Chondrocyte (in vitro differentiated cells): Measurements from ENCODE around the gene LARP4B. TPM values are rescaled to one million over a fixed set of nuclear protein-coding genes. Genes with fewer than 3 reads are reported as not detected.

ENCODE experiments used
- DNase-seq: peaks from one replicate; pipeline ENCODE4 v3.0.0; 2021; ENCODE audit warnings: mixed read lengths, low spot score
- H3K27ac Mint-ChIP-seq: one replicate; pipeline ENCODE4 v1.8.0; 2021; ENCODE audit warnings: mild to moderate bottlenecking, moderate library complexity, mixed read lengths; ENCODE audit not compliant: unreplicated experiment
- H3K27me3 Mint-ChIP-seq: 2 replicates; pipeline ENCODE4 v1.8.0; 2021; ENCODE audit warnings: low read depth, mixed read lengths
- H3K36me3 Mint-ChIP-seq: 2 replicates; pipeline ENCODE4 v1.8.0; 2021; ENCODE audit warnings: low read depth, mixed read lengths
- H3K4me1 Mint-ChIP-seq: 2 replicates; pipeline ENCODE4 v1.8.0; 2021; ENCODE audit warnings: low read depth, mild to moderate bottlenecking, mixed read lengths
- H3K4me3 Mint-ChIP-seq: one replicate; pipeline ENCODE4 v1.8.0; 2021; ENCODE audit warnings: mild to moderate bottlenecking, moderate library complexity, mixed read lengths; ENCODE audit not compliant: unreplicated experiment
- H3K9me3 Mint-ChIP-seq: 2 replicates; pipeline ENCODE4 v1.8.0; 2021; ENCODE audit warnings: low read depth, mixed read lengths
- CTCF ChIP-seq: fragments of 200-600 bp; sonication (generic); IDR thresholded peaks from 2 replicates; pipeline ENCODE4 v1.5.0; 2021; ENCODE audit warnings: antibody characterized with exemption, mild to moderate bottlenecking, moderate library complexity
- total RNA-seq: library from RNA; stranded (reverse); gene quantifications from 3 replicates; pipeline ENCODE4 v1.2.1, GENCODE V29; 2021

Gene LARP4B
- total RNA-seq, 1 donor from 2014 or later = 67.1 TPM

- Mint-ChIP-seq H3K27me3 (no peaks in the 10 kb centered on the region), H3K4me3 (no peak overlapping the region), H3K4me1 (peaks cover 4% of the 10 kb centered on the region), H3K9me3 (no peaks in the 10 kb centered on the region), H3K36me3 (no peaks in the 10 kb centered on the region), H3K27ac (no peak overlapping the region)
- no peak for TF ChIP-seq CTCF
- peak; percentile 90 for DNase-seq
Observed at GRCh38 chr10:782751-783648, 148.5 kb downstream of the LARP4B start.

GRCh38 chr10:780536-781524 lies 150.7 kb downstream of the LARP4B start:
- H3K4me3 Mint-ChIP-seq = no peak overlapping the region
- TF ChIP-seq CTCF = no peak
- no peaks in the 10 kb centered on the region for H3K36me3 Mint-ChIP-seq
- H3K9me3 Mint-ChIP-seq = no peaks in the 10 kb centered on the region
- no peaks in the 10 kb centered on the region for H3K27me3 Mint-ChIP-seq
- H3K27ac Mint-ChIP-seq = no peak overlapping the region
- H3K4me1 Mint-ChIP-seq = peaks cover 4% of the 10 kb centered on the region
- peak; percentile 69 for DNase-seq

GRCh38 chr10:778626-779330 lies 152.7 kb downstream of the LARP4B start:
- Mint-ChIP-seq H3K9me3 (no peaks in the 10 kb centered on the region), H3K36me3 (no peaks in the 10 kb centered on the region), H3K27me3 (no peaks in the 10 kb centered on the region), H3K4me3 (no peak overlapping the region), H3K27ac (no peak overlapping the region), H3K4me1 (peaks cover 12% of the 10 kb centered on the region)
- peak; percentile 88 for DNase-seq
- no peak for TF ChIP-seq CTCF

GRCh38 chr10:777913-778479 lies 153.5 kb downstream of the LARP4B start:
- peak; percentile 68 for DNase-seq
- TF ChIP-seq CTCF = no peak

More at GRCh38 chr10:777913-778479, 153.5 kb downstream of the LARP4B start:
- Mint-ChIP-seq H3K9me3 (no peaks in the 10 kb centered on the region), H3K27ac (no peak overlapping the region), H3K4me3 (no peak overlapping the region), H3K27me3 (no peaks in the 10 kb centered on the region), H3K36me3 (no peaks in the 10 kb centered on the region), H3K4me1 (peaks cover 12% of the 10 kb centered on the region)
